PC-9 (cell line): Measurements from ENCODE around the gene C10orf105. TPM values are rescaled to one million over a fixed set of nuclear protein-coding genes. Genes with fewer than 3 reads are reported as not detected.

ENCODE experiments used
- BruUV-seq: library from RNA; stranded (reverse); fragments of 400-500 nt; replicated peaks from 2 replicates; lab custom pipeline; 2021; lab: Mats Ljungman, UMichigan
- CTCF ChIA-PET: fragments of 300-600 bp; sonication (Branson Sonifier 250); formaldehyde crosslinking; loops from one replicate; lab custom pipeline; 2022; ENCODE audit warnings: antibody characterized with exemption; lab: Charles Lee
- POLR2A ChIA-PET: fragments of 300-600 bp; sonication (Branson Sonifier 250); formaldehyde crosslinking; loops from one replicate; lab custom pipeline; 2022; ENCODE audit warnings: antibody characterized with exemption; ENCODE audit not compliant: unreplicated experiment; lab: Charles Lee
- DNase-seq, 2 experiments: peaks; one replicate each; pipeline versions ENCODE4 v3.0.0 to v3.0.0-alpha.2; 2015 to 2022; ENCODE audit warnings: mixed read lengths in 1 of 2
- H2AFZ ChIP-seq: fragments of 200-600 bp; sonication (generic); 2 replicates; pipeline ENCODE4 v1.8.1; 2017; ENCODE audit warnings: antibody characterized with exemption
- H3F3A ChIP-seq: fragments of 200-600 bp; sonication (generic); 2 replicates; pipeline ENCODE4 v1.8.1; 2017; ENCODE audit warnings: antibody characterized with exemption, mild to moderate bottlenecking, low read depth; ENCODE audit not compliant: insufficient read depth
- H3K27ac ChIP-seq: fragments of 200-600 bp; sonication (generic); 2 replicates; pipeline ENCODE4 v1.6.1; 2016; ENCODE audit warnings: mixed run types
- H3K27me3 ChIP-seq: fragments of 200-600 bp; sonication (generic); 2 replicates; pipeline ENCODE4 v1.6.1; 2016; ENCODE audit warnings: low read depth, mixed run types; ENCODE audit not compliant: insufficient read depth
- H3K36me3 ChIP-seq: fragments of 200-600 bp; sonication (generic); 2 replicates; pipeline ENCODE4 v1.6.1; 2016; ENCODE audit warnings: low read depth, mixed run types
- H3K4me1 ChIP-seq: fragments of 200-600 bp; sonication (generic); replicated peaks from 2 replicates; pipeline ENCODE4 v1.6.1; 2016; ENCODE audit warnings: mixed run types; ENCODE audit not compliant: insufficient read depth
- H3K4me2 ChIP-seq: fragments of 200-600 bp; sonication (generic); 2 replicates; pipeline ENCODE4 v1.6.1; 2017; ENCODE audit warnings: mixed run types
- H3K4me3 ChIP-seq: fragments of 200-600 bp; sonication (generic); 2 replicates; pipeline ENCODE4 v1.6.1; 2016; ENCODE audit warnings: mixed run types
- H3K79me2 ChIP-seq: fragments of 200-600 bp; sonication (generic); 2 replicates; pipeline ENCODE4 v1.6.1; 2017; ENCODE audit warnings: low read depth, mixed run types
- H3K9me2 ChIP-seq: fragments of 200-600 bp; sonication (generic); 2 replicates; pipeline ENCODE4 v1.8.1; 2017; ENCODE audit warnings: mild to moderate bottlenecking; ENCODE audit not compliant: insufficient read depth
- H3K9me3 ChIP-seq: fragments of 200-600 bp; sonication (generic); 2 replicates; pipeline ENCODE4 v1.8.1; 2016; ENCODE audit warnings: low read depth; ENCODE audit not compliant: insufficient read depth
- H4K20me1 ChIP-seq: fragments of 200-600 bp; sonication (generic); 2 replicates; pipeline ENCODE4 v1.8.1; 2017; ENCODE audit not compliant: insufficient read depth
- CTCF ChIP-seq: fragments of 200-600 bp; sonication (generic); conservative IDR thresholded peaks from 2 replicates; pipeline ENCODE4 v1.6.1; 2017; ENCODE audit warnings: mixed run types, antibody characterized with exemption, mild to moderate bottlenecking, moderate library complexity
- EZH2 ChIP-seq: fragments of 200-600 bp; sonication (generic); IDR thresholded peaks from 2 replicates; pipeline ENCODE4 v1.8.0; 2017; ENCODE audit warnings: antibody characterized with exemption, low read depth
- intact Hi-C: fragments of 100-400 bp; cut with micrococcal nuclease; formaldehyde crosslinking; loops from one replicate; pipeline ENCODE4 v1.10.0; 2022; ENCODE audit not compliant: unreplicated experiment
- total RNA-seq: library from RNA; stranded (reverse); gene quantifications from 2 replicates; pipeline ENCODE4 v1.2.3, GENCODE V29; 2021

Gene C10orf105
- total RNA-seq, 1 experiment from 2014 or later = not detected

DNA sequence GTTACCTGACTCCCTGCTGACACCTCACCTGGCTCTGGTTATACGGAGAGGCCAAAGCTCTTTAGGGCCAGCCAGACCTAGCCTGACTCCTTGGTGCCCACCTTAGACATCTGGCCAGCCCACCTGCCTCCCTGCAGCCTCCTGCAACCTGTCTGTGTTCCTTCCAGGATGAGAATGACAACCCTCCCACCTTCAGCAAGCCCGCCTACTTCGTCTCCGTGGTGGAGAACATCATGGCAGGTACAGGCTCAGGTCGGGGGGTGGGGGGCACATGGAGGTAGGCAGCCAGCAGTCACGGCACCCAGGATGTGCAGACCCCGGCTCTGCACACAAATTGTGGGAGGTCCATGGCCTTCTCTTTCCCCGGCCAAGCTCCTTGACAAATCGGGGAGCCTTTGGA is 32.1 kb downstream of the C10orf105 start:
- H4K20me1 ChIP-seq = no peaks in the 10 kb centered on the region
- no peak for TF ChIP-seq EZH2
- TF ChIP-seq CTCF = no peak
- ChIA-PET CTCF (interaction anchor here (0.5 to 0.6 kb wide), 2 partner anchors 191 to 260 kb away, joined by 5 to 7 read pairs; no protein-coding TSS in a partner anchor), POLR2A (no interaction called here)
- BruUV-seq = no TSS peak
- no peaks in the 10 kb centered on the region for H3K36me3 ChIP-seq
- no peaks in the 10 kb centered on the region for H3K9me2 ChIP-seq
- H3F3A ChIP-seq = no peaks in the 10 kb centered on the region; the same call in 1 of the 2 replicates
- H3K27ac ChIP-seq = no peak overlapping the region
- intact Hi-C loops = no loop called here
- no peak overlapping the region for H3K4me3 ChIP-seq
- no peak overlapping the region for H2AFZ ChIP-seq
- no peaks in the 10 kb centered on the region for H3K79me2 ChIP-seq
- H3K9me3 ChIP-seq = no peaks in the 10 kb centered on the region
- H3K4me2 ChIP-seq = no peak overlapping the region
- H3K4me1 ChIP-seq = no peaks in the 10 kb centered on the region
- no peak for DNase-seq
- no peaks in the 10 kb centered on the region for H3K27me3 ChIP-seq

DNA sequence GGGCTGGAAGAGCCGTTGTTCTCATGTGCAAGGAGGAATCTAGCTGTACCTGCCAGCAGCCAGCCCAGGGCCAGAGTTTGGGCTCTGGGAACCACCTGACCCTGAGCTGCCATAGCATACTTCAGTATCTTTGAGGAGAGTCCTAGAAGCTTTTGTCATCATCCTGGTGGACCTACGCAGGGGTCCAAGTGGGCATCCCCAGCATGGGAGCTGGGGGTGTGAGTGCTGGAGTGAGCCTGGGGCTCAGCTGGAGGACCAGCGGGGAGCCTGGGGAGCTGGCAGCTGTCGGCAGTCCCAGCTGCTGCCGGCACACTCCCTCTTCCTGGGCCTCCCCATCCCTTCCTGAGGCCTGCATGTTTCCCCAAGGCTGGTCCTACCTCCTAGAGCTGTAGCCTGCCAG is 32.5 kb downstream of the C10orf105 start:
- no TSS peak for BruUV-seq

GRCh38 chr10:71685554-71686232 is 33.9 kb downstream of the C10orf105 start:
- POLR2A ChIA-PET = interaction anchor here (0.6 to 0.7 kb wide), 2 partner anchors 85 to 646 kb away, joined by 3 to 5 read pairs; no protein-coding TSS in a partner anchor
- Histone ChIP-seq H3K9me3 (no peaks in the 10 kb centered on the region), H3K27ac (no peak overlapping the region), H3K27me3 (no peaks in the 10 kb centered on the region), H4K20me1 (no peaks in the 10 kb centered on the region), H3K36me3 (no peaks in the 10 kb centered on the region), H3K79me2 (no peaks in the 10 kb centered on the region), H2AFZ (no peak overlapping the region), H3K4me1 (no peaks in the 10 kb centered on the region), H3K4me3 (no peak overlapping the region), H3K9me2 (no peaks in the 10 kb centered on the region), H3K4me2 (no peak overlapping the region), H3F3A (no peaks in the 10 kb centered on the region; the same call in 1 of the 2 replicates)
- TF ChIP-seq EZH2 (no peak), CTCF (no peak)
- CTCF ChIA-PET = no interaction called here
- BruUV-seq = no TSS peak
- no peak for DNase-seq
- intact Hi-C loops = no loop called here

More for the DNA sequence above, 32.5 kb downstream of the C10orf105 start:
- intact Hi-C loops = no loop called here
- POLR2A ChIA-PET = no interaction called here
- Histone ChIP-seq H3K4me2 (no peak overlapping the region), H3K4me3 (no peak overlapping the region), H2AFZ (no peak overlapping the region), H3K4me1 (no peaks in the 10 kb centered on the region), H3K27me3 (no peaks in the 10 kb centered on the region), H3F3A (no peaks in the 10 kb centered on the region; the same call in 1 of the 2 replicates), H3K27ac (no peak overlapping the region), H3K36me3 (no peaks in the 10 kb centered on the region), H3K79me2 (no peaks in the 10 kb centered on the region), H3K9me2 (no peaks in the 10 kb centered on the region), H3K9me3 (no peaks in the 10 kb centered on the region), H4K20me1 (no peaks in the 10 kb centered on the region)
- no peak for DNase-seq
- CTCF ChIA-PET = no interaction called here
- no peak for TF ChIP-seq EZH2
- TF ChIP-seq CTCF = no peak
